ENCODE results near the gene NIPSNAP2. TPM values are rescaled to one million over a fixed set of nuclear protein-coding genes. Genes with fewer than 3 reads are reported as not detected.
"Not testable (repeated sequence)": the region's sequence is repeated elsewhere in the genome, so short reads cannot be mapped to it uniquely, and the experiment has no call there.

The NIPSNAP2 gene
- polyA plus RNA-seq, 3 donors = 43.2 to 97.5 (median 88.0) TPM

- Histone ChIP-seq H3K4me3 (replicated peaks in 1 of 3; ENCODE audit: low read depth in 2 of 3, low read length in 3 of 3) (no peak overlapping the region), H3K27me3 (ENCODE audit: control insufficient read depth in 2 of 2, insufficient read depth in 2 of 2, low read length in 2 of 2) (no peaks in the 10 kb centered on the region), H3K79me2 (ENCODE audit: insufficient read depth, low read length) (no peaks in the 10 kb centered on the region), H3K9me3 (replicated peaks in 1 of 2; ENCODE audit: control insufficient read depth in 1 of 2, insufficient read depth in 1 of 2, low read length in 2 of 2) (no peaks in the 10 kb centered on the region), H3K4me1 (ENCODE audit: control insufficient read depth in 1 of 2, insufficient read depth in 2 of 2, low read length in 2 of 2) (no peaks in the 10 kb centered on the region), H3K9ac (ENCODE audit: insufficient read depth, low read length, poor library complexity, severe bottlenecking) (no peak overlapping the region), H3K27ac (ENCODE audit: low read depth in 1 of 2, low read length in 2 of 2) (no peak overlapping the region), H3K36me3 (replicated peaks in 1 of 2; ENCODE audit: control insufficient read depth in 1 of 2, insufficient read depth in 2 of 2, low read length in 2 of 2) (peaks cover 5 to 25% of the 10 kb centered on the region in 2 donors), H3K4me2 (replicated peaks; ENCODE audit: extremely low read depth, low read length, poor library complexity, severe bottlenecking) (no peak overlapping the region), H2AFZ (ENCODE audit: insufficient read depth, low read depth, low read length, poor library complexity, severe bottlenecking) (no peak overlapping the region), H4K20me1 (ENCODE audit: insufficient read depth, low read length) (no peaks in the 10 kb centered on the region)
- Mint-ChIP-seq H3K36me3 (peaks cover 17 to 33% of the 10 kb centered on the region in 2 donors), H3K27me3 (ENCODE audit: low read depth in 3 of 3) (peaks cover 0 to 1% (median 0%) of the 10 kb centered on the region in 3 donors), H3K4me3 (no peak overlapping the region), H3K4me1 (no peaks in the 10 kb centered on the region), H3K9me3 (no peaks in the 10 kb centered on the region), H3K27ac (peak overlapping the region in 2 of 7 donors; percentile 30 to 68)
- WGBS (ENCODE audit: insufficient coverage) = 89% methylated on average over 5 of the region's 7 CpGs
- DNase-seq = no peak
- TF ChIP-seq, protein P1, sequence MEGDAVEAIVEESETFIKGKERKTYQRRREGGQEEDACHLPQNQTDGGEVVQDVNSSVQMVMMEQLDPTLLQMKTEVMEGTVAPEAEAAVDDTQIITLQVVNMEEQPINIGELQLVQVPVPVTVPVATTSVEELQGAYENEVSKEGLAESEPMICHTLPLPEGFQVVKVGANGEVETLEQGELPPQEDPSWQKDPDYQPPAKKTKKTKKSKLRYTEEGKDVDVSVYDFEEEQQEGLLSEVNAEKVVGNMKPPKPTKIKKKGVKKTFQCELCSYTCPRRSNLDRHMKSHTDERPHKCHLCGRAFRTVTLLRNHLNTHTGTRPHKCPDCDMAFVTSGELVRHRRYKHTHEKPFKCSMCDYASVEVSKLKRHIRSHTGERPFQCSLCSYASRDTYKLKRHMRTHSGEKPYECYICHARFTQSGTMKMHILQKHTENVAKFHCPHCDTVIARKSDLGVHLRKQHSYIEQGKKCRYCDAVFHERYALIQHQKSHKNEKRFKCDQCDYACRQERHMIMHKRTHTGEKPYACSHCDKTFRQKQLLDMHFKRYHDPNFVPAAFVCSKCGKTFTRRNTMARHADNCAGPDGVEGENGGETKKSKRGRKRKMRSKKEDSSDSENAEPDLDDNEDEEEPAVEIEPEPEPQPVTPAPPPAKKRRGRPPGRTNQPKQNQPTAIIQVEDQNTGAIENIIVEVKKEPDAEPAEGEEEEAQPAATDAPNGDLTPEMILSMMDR (IDR thresholded peaks at IDR 0.05) = no peak
- intact Hi-C loops (cut with micrococcal nuclease) = no loop called here
These were observed 45.3 kb downstream of the NIPSNAP2 start for GRCh38 chr7:56009695-56010094.

- H3K27ac Mint-ChIP-seq; H3K9ac ChIP-seq (ENCODE audit: insufficient read depth, low read length, poor library complexity, severe bottlenecking); H3K4me3 ChIP-seq (replicated peaks in 1 of 3; ENCODE audit: low read depth in 2 of 3, low read length in 3 of 3); H3K4me2 ChIP-seq (replicated peaks; ENCODE audit: extremely low read depth, low read length, poor library complexity, severe bottlenecking); H3K27me3 Mint-ChIP-seq (ENCODE audit: low read depth in 3 of 3); H3K4me1 ChIP-seq (ENCODE audit: control insufficient read depth in 1 of 2, insufficient read depth in 2 of 2, low read length in 2 of 2); H3K27ac ChIP-seq (ENCODE audit: low read depth in 1 of 2, low read length in 2 of 2); H3K9me3 ChIP-seq (replicated peaks in 1 of 2; ENCODE audit: control insufficient read depth in 1 of 2, insufficient read depth in 1 of 2, low read length in 2 of 2); H3K4me1 Mint-ChIP-seq; DNase-seq; H3K79me2 ChIP-seq (ENCODE audit: insufficient read depth, low read length); H3K9me3 Mint-ChIP-seq; H4K20me1 ChIP-seq (ENCODE audit: insufficient read depth, low read length); H2AFZ ChIP-seq (ENCODE audit: insufficient read depth, low read depth, low read length, poor library complexity, severe bottlenecking); H3K27me3 ChIP-seq (ENCODE audit: control insufficient read depth in 2 of 2, insufficient read depth in 2 of 2, low read length in 2 of 2); intact Hi-C loops (cut with micrococcal nuclease); H3K4me3 Mint-ChIP-seq: not testable (repeated sequence)
- no CpG with 5 or more reads among the region's 3 CpGs for WGBS (ENCODE audit: insufficient coverage)
- H3K36me3 ChIP-seq (replicated peaks in 1 of 2; ENCODE audit: control insufficient read depth in 1 of 2, insufficient read depth in 2 of 2, low read length in 2 of 2) = peaks cover 19 to 39% of the 10 kb centered on the region in 2 donors
- peaks cover 27 to 69% of the 10 kb centered on the region in 2 donors for H3K36me3 Mint-ChIP-seq
These were observed 52.6 kb downstream of the NIPSNAP2 start for GRCh38 chr7:56017015-56017414.
